IPS-15b (cell line): ENCODE data around the gene TMEM169.

Experiments
- H3K27me3 ChIP-seq: one replicate; pipeline ENCODE4 v1.6.1; 2013; ENCODE audit warnings: low read length; ENCODE audit not compliant: control insufficient read depth, insufficient read depth
- H3K36me3 ChIP-seq: one replicate; pipeline ENCODE4 v1.6.1; 2013; ENCODE audit warnings: low read length; ENCODE audit not compliant: control insufficient read depth, insufficient read depth
- H3K4me1 ChIP-seq: one replicate; pipeline ENCODE4 v1.6.1; 2013; ENCODE audit warnings: mild to moderate bottlenecking, low read length; ENCODE audit not compliant: control insufficient read depth, insufficient read depth
- H3K4me3 ChIP-seq: one replicate; pipeline ENCODE4 v1.5.1; 2013; ENCODE audit warnings: low read depth, low read length
- H3K9ac ChIP-seq: one replicate; pipeline ENCODE4 v1.6.1; 2013; ENCODE audit warnings: low read depth, mild to moderate bottlenecking, low read length
- H3K9me3 ChIP-seq: one replicate; pipeline ENCODE4 v1.6.1; 2013; ENCODE audit warnings: mild to moderate bottlenecking, low read length; ENCODE audit not compliant: control insufficient read depth, insufficient read depth

The TMEM169 gene

GRCh38 chr2:216090369-216090786 is 8.7 kb downstream of the TMEM169 start:
- Histone ChIP-seq H3K9me3 (no peaks in the 10 kb centered on the region), H3K36me3 (no peaks in the 10 kb centered on the region), H3K27me3 (no peaks in the 10 kb centered on the region), H3K4me1 (no peaks in the 10 kb centered on the region), H3K9ac (no peak overlapping the region), H3K4me3 (no peak overlapping the region)

- H3K4me3 ChIP-seq, result no peak overlapping the region
- no peaks in the 10 kb centered on the region for H3K9me3 ChIP-seq
- H3K4me1 ChIP-seq, result no peaks in the 10 kb centered on the region
- H3K36me3 ChIP-seq, result no peaks in the 10 kb centered on the region
- H3K27me3 ChIP-seq, result no peaks in the 10 kb centered on the region
- no peak overlapping the region for H3K9ac ChIP-seq
Measured at GRCh38 chr2:216092646-216093045, 10.9 kb downstream of the TMEM169 start.

GRCh38 chr2:216094701-216095100 is 13.0 kb downstream of the TMEM169 start:
- Histone ChIP-seq H3K4me3 (no peak overlapping the region), H3K36me3 (no peaks in the 10 kb centered on the region), H3K4me1 (no peaks in the 10 kb centered on the region), H3K9me3 (no peaks in the 10 kb centered on the region), H3K27me3 (no peaks in the 10 kb centered on the region), H3K9ac (no peak overlapping the region)

GRCh38 chr2:216098421-216099334 is 17.0 kb downstream of the TMEM169 start:
- Histone ChIP-seq H3K36me3 (no peaks in the 10 kb centered on the region), H3K4me3 (no peak overlapping the region), H3K9ac (no peak overlapping the region), H3K27me3 (no peaks in the 10 kb centered on the region), H3K4me1 (no peaks in the 10 kb centered on the region), H3K9me3 (no peaks in the 10 kb centered on the region)

- H3K9ac ChIP-seq, result no peak overlapping the region
- H3K36me3 ChIP-seq, result no peaks in the 10 kb centered on the region
- H3K4me3 ChIP-seq, result no peak overlapping the region
- H3K27me3 ChIP-seq, result no peaks in the 10 kb centered on the region
- no peaks in the 10 kb centered on the region for H3K4me1 ChIP-seq
- no peaks in the 10 kb centered on the region for H3K9me3 ChIP-seq
Measured at GRCh38 chr2:216101109-216101508, 19.4 kb downstream of the TMEM169 start.

GRCh38 chr2:216103213-216103612 is 21.5 kb downstream of the TMEM169 start:
- H3K36me3 ChIP-seq, result no peaks in the 10 kb centered on the region
- no peak overlapping the region for H3K9ac ChIP-seq
- H3K4me3 ChIP-seq, result no peak overlapping the region
- H3K27me3 ChIP-seq, result no peaks in the 10 kb centered on the region
- peaks cover 3% of the 10 kb centered on the region for H3K4me1 ChIP-seq
- no peaks in the 10 kb centered on the region for H3K9me3 ChIP-seq

DNA sequence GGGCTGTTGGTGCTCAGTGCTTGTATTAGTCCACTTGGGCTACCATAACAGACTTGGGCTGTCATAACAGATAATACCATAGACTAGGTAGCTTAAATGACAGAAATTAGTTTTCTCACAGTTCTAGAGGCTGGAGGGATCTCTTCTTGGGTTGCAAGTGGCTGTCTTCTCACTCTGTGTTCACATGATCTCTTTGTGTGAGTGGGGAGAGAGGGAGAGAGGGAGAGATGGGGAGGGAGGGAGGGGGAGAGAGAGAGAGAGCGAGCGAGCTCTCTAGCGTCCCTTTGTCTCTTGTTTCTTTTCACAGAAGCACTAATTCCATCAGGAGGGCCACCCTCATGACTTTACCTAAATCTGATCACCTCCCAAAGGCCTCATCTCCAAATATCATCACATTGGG is 23.0 kb downstream of the TMEM169 start:
- Histone ChIP-seq H3K9me3 (no peaks in the 10 kb centered on the region), H3K4me1 (peaks cover 7% of the 10 kb centered on the region), H3K27me3 (no peaks in the 10 kb centered on the region), H3K9ac (no peak overlapping the region), H3K4me3 (no peak overlapping the region), H3K36me3 (no peaks in the 10 kb centered on the region)

- H3K9ac ChIP-seq, result peak overlapping the region; percentile 49
Measured at GRCh38 chr2:216107320-216107719, 25.6 kb downstream of the TMEM169 start.

GRCh38 chr2:216107760-216108159 is 26.0 kb downstream of the TMEM169 start:
- peak overlapping the region; percentile 49 for H3K9ac ChIP-seq
- H3K4me3 ChIP-seq, result peak overlapping the region; percentile 16

More at GRCh38 chr2:216107320-216107719, 25.6 kb downstream of the TMEM169 start:
- peak overlapping the region; percentile 16 for H3K4me3 ChIP-seq
- H3K9me3 ChIP-seq, result no peaks in the 10 kb centered on the region
- H3K36me3 ChIP-seq, result peaks cover 7% of the 10 kb centered on the region
- H3K4me1 ChIP-seq, result peaks cover 11% of the 10 kb centered on the region
- H3K27me3 ChIP-seq, result no peaks in the 10 kb centered on the region

GRCh38 chr2:216108310-216108966 is 26.7 kb downstream of the TMEM169 start:
- peak overlapping the region; percentile 98 for H3K4me3 ChIP-seq
- H3K4me1 ChIP-seq, result peaks cover 11% of the 10 kb centered on the region
- H3K27me3 ChIP-seq, result no peaks in the 10 kb centered on the region
- peak overlapping the region; percentile 71 for H3K9ac ChIP-seq
- H3K9me3 ChIP-seq, result no peaks in the 10 kb centered on the region
- H3K36me3 ChIP-seq, result peaks cover 18% of the 10 kb centered on the region

More at GRCh38 chr2:216107760-216108159, 26.0 kb downstream of the TMEM169 start:
- no peaks in the 10 kb centered on the region for H3K27me3 ChIP-seq
- H3K9me3 ChIP-seq, result no peaks in the 10 kb centered on the region
- peaks cover 11% of the 10 kb centered on the region for H3K36me3 ChIP-seq
- H3K4me1 ChIP-seq, result peaks cover 11% of the 10 kb centered on the region

DNA sequence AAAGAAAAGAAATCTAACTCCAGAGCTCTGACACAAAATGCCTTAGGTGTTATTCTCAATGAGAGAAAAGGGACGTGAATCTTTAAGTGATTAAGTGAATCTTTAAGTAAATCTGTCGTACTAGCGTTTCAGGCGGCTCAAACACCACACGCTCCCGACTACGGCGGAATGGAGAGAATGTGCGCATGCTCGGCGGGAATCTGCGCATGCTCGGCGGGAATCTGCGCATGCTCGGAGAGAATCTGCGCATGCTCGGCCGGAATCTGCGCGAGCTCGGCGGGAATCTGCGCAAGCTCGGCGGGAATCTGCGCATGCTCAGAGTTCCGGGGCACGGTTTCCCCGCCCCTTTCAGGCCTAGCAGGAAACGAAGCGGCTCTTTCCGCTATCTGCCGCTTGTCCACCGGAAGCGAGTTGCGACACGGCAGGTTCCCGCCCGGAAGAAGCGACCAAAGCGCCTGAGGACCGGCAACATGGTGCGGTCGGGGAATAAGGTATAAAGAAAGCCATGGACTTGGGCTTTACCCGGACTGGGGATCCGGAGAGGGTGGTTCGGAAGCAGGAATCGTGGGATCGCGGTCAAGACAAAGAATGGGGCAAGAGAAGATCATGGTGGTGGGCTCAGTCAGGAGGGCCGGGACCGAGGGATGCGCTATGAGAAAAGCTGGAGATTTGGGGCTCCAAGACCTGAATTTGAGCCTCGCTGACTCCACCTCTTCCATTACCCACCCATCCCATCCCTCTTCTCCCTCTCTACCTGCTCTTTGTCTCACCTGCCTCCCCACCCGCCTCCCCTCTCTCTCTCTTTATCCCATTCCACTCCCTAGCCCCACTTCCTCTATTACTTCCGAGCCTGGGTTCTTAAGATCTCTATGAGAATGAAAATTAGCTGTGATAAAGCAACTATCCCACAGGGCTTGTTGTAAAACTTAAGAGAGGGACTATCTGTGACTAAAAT is 27.5 kb downstream of the TMEM169 start, which contains the start of gene XRCC5:
TSS of gene XRCC5 (plus strand) at position 382 of the 955 bp plus-strand sequence. CDS start at position 471, 89 bp downstream.
- Histone ChIP-seq H3K4me1 (peaks cover 12% of the 10 kb centered on the region), H3K27me3 (no peaks in the 10 kb centered on the region), H3K36me3 (peaks cover 21% of the 10 kb centered on the region), H3K9me3 (no peaks in the 10 kb centered on the region), H3K4me3 (peak within 1 kb of the TSS; percentile 98), H3K9ac (peak within 1 kb of the TSS; percentile 99)
